GM18505 (cell line): ENCODE data around the gene CSNK1E.

Experiments used
- ATAC-seq: cut with Tn5 transposase; IDR thresholded peaks from one replicate; pipeline ENCODE4 v1.9.1; 2021; ENCODE audit not compliant: unreplicated experiment
- POLR2A ChIP-seq: IDR thresholded peaks from 4 replicates; pipeline ENCODE4 v1.6.1; 2011; ENCODE audit warnings: borderline replicate concordance; ENCODE audit not compliant: insufficient read depth, insufficient read length; ENCODE audit errors: extremely low read depth

Gene CSNK1E

DNA sequence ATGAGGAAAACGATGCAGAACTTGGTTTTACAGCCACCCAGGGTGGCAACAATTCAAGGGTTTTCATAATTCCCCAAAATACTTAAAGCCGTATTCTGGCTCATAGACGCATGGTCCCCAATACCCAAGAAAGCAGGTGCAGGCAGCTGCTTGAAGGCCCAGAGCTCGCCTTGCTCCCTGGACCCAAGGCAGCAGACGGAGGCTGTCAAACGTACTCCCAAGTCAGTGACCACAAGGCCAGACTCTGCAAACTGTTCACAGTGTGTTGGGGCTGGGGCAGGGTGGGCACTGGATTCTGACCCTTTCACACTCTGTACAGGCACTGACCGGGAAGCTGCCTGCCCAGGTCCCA, 65.9 kb downstream of the CSNK1E start:
- no peak for TF ChIP-seq POLR2A
- no peak for ATAC-seq

DNA sequence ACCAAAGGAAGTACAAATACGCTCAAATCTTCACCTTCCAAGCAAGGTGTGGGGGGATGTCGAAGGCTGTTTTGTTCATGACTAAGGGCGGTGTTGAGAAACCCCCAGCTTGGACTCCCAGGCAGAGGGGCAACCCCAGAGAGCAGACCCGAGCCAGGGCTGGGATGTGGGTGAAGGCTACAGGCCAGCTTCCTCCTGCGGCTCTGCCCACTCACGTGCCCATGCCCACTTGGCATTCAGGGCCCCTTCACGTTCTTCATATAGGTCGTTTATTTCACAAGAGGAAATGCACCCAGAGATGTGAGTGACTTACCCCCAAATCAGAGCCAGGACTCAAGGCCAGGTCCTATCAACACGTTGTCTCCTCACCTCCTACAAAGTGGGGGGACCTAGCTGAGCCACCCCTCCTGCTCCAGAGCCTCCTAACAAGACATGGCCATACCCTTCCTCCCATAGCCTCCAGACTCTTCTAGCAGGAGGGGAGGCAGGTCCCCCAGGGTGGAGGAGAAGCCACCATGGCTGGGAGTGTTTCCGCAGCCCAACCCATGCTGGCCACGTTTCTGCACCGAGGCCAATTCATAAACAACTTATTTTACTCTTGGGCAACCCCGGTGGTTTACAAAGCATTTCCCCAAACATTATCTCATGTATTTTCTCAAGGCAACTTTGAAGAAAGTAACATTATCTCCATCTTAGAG, 66.4 kb downstream of the CSNK1E start:
- TF ChIP-seq POLR2A = no peak
- no peak for ATAC-seq

DNA sequence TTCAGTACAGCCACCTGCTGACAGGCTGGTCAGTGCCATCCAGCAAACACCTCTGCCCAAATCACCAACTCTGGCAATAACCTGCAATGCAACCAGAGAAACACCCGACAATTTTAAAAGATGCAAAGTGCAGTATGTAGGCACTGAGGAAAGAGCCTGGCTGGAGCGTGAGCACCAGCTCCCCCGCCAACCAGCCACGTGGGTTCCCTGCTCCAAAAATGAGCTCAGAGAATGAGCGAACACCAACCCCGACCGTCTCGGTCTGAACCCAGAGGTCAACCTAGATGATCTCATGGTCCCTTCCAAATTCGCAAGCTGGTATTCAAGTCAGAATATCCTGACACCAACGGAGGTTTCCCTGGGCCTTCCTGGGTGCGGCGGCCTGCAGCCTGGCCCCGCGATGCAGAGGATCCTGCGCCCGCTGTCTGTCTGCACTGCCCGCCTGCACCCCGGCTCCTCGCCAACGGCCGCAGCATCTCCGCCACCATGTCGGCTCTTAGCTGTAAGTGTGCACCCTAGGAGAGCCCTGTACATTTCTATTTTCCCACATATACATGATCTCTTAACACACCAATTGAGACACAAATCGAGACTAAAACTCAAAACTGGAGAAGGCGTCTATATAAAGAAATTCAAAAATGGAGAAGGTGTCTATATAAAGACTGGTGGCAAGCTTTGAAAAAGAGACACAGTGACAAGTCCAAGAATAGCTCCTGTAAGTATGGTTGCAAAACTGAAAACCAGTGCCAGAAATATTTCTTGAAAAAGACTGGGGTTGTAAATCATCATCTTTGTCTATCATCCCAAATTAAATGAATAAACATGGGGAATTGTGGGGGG, 67.2 kb downstream of the CSNK1E start:
- TF ChIP-seq POLR2A = no peak
- ATAC-seq = no peak

DNA sequence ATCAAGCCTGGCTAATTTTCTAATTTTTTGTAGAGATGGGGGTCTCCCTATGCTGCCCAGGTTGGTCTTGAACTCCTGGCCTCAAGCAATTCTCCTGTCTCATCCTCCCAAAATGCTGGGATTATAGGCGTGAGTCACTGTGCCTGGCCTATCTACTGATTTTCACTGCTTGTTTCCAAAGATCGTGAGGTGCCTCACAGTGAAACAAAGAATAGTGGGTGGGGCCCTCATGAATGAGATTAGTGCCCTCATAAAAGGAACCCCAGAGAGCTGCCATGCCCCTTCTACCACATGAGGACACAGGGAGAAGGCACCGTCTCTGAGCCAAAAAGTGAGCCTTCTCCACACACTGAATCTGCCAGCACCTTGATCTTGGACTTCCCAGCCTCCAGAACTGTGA, 67.9 kb downstream of the CSNK1E start:
- TF ChIP-seq POLR2A = no peak

DNA sequence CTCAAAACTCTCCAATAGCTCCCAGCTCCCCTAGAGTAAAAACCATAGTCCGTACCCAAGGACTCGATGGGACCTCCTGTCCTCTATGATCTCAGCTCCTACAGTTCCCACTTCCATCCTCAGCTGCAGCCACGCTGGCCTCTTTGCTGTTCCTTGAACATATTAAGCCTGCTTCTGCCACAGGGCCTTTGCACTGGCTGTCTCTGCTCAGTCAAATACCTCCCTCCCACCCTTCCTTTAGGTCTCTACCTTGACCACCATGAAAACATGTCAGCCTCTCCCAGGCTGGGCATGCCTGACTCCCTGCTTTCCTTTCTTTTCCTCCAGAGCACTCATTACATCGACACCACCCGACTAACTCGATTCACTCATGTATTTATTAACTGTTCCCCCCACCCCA, 69.0 kb downstream of the CSNK1E start:
- TF ChIP-seq POLR2A = no peak
- no peak for ATAC-seq

More for the DNA sequence above, 67.9 kb downstream of the CSNK1E start:
- ATAC-seq = no peak

DNA sequence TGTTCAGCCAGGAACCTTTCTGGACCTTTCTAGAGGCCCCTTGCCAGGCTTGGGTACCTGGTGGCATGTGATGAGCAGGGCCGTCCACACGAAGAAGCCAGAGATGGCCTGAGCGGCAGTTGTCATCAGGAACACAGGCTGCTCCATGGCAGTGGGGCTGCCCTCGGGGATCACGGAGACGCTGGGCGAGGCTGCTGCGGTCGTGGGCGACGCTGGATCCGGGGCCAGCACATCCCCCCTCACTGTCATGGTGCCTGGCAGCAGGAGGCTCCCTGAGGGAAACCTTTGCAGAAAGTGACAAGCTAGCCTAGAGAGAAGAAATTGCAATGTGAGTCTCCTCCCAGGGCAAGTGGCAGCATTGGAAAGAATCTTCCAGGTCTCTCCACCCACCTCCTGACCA, 69.5 kb downstream of the CSNK1E start:
- ATAC-seq = no peak
- TF ChIP-seq POLR2A = no peak

DNA sequence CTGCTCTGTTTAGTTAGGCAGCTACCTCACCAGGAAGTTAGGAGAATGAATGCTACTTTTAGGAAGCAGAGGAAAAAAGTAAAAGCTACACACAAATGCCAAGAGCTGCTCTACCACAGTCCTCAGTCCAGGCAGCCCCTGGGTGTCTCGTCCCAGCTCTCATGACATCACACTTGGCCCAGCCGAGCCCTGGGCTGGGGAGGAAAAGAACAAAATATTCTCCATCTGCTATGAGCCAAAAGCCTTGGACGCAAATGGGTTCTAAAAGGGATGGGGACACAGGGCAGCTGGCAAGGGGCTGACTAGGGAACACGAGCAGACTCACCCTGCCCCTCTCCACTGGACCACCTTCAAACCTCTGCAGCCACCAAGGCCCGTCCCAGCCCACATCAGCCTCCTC, 70.5 kb downstream of the CSNK1E start:
- TF ChIP-seq POLR2A = no peak
- no peak for ATAC-seq

DNA sequence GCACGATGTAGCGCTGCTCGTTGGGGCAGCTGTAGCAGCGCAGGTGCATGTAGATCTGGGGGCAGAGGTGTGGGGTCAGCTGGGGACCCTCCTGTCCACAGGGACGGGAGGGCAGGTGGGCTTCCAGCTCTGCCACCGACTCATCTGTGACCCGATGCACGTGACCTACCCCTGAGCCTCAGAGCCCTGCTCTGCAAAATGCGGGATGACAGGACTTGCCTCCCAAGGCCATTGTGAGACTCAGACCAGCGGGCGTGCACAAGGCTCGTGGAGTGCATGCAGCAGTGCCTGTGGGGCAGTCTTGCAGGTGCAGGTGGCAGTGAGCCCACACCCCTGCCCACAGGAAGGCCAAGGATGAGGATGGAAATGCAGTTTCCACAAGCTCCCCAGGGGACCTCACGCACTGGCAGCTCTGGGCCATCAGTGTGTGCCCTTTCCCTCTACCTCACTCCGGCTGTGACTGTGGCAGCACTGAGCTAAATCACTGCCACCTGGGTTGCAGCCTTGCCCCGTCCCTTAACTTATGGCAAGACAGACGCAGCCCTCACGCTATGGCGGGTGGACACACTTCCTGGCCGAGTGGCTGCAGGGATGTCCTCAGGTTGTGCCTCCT, 71.1 kb downstream of the CSNK1E start:
- ATAC-seq = no peak
- no peak for TF ChIP-seq POLR2A

DNA sequence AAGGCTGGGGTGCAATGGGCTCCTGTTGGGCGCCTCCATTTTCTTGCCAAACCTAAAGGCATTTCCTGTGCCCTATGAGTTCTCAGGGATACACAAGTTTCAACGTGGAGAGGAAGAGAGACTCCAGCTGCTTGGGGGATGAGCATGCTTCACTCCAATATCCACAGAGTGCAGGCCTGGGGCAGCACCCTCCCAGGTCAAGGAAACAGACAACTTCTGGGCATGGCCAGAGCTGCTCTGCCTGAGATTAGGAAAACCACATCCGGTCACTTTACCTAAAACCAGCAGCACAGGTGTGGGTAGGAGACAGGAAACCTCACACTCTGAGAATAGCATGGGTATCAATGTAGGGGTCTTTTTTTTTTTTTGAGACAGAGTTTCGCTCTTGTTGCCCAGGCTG, 73.1 kb downstream of the CSNK1E start:
- no peak for ATAC-seq
- TF ChIP-seq POLR2A = no peak

DNA sequence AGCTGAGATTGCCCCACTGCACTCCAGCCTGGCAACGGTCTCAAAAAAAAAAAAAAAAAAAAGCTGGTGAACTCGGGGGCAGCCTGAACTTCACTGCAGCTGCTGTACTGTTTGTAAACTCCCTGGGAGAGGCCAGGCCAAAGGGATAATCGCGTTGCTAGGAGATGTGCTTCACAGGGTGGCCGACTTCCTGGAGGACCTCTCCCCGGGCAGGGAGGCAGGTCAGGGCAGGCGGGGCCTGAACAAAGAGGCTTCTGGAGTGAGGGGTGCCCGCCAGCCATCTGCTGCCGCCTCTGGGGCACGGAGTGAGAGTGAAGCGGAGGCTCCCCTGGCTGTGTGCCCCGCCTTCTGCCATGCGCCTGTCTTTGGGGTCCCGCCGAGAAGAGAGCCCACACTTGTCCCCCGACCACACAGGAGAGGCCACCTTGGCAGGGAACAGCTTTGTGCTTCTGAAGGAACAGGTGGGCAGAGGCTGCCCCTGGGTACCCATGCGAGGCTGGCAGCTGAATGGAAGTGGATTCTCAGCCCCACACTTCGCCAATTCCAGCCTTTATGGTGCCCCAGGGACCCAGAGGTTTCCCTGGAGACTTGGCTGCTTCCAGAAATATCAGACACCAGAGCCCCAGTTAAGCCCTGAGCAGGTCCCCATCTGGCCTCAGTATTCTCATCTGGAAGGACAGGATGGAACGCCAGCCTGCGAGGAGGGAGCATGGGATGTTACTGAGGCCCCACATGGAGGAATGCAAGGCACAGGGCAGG, 74.0 kb downstream of the CSNK1E start:
- no peak for TF ChIP-seq POLR2A
- ATAC-seq = no peak

DNA sequence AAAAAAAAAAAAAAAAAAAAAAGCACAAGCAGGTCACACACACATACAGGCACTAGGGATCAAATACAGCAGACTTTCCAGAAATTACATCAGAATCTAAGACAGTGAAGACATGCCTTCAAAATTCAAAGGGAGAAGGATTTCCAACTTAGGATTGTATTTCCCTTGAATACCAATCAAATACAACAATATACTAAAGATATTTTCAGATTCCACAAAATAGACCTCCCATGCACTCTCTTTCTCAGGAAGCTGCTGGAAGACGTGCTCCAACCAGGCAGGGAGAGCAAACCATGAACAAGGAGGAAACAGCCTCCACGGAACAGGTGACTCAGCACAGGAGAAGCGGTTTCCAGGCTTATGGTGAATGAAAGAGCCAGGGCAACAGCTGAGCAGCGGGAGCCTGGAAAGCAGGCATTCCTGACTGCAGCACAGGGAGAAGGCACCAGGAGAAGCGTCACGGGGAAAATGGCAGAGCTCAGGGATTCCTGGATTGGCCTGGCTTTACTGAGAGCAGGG, 76.4 kb downstream of the CSNK1E start:
- ATAC-seq = no peak
- TF ChIP-seq POLR2A = no peak
